Stimulated activated CD8-positive, alpha-beta memory T cell treated with anti-CD3 and anti-CD28 coated beads, Interleukin-4, amount 100 ng/mL, for 1 hour (primary cell): ENCODE data around the gene ITGA6.

ENCODE experiments used
- DNase-seq, 2 donors: peaks; one replicate each; pipeline ENCODE4 v3.0.0-alpha.2; 2020; ENCODE audit warnings: low read depth in 2 of 2, low spot score in 1 of 2

Gene ITGA6

GRCh38 chr2:172439911-172440310 is 12.5 kb downstream of the ITGA6 start:
- DNase-seq, result no peak

GRCh38 chr2:172440795-172441194 is 13.4 kb downstream of the ITGA6 start:
- DNase-seq, result no peak

GRCh38 chr2:172442072-172442895 is 14.9 kb downstream of the ITGA6 start:
- DNase-seq, result no peak

DNA sequence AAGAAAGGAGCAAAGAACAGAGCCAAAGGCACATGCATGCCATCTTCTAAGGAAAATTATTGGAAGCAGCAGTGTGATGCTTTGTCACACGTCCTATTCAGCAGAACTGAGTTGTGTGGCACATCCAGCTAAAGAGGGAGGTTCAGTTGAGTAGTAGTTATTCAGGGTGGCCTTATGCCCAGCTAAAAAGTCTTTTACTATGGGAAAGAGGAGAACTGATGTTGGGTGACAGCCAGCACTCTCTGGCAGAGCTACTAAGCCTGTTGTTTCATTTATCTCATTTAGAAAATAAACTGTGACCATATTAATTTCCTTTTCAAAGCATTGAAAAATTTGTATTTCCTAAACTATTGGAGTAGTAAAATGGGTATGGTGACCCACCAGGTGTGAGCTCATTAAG is 18.5 kb downstream of the ITGA6 start:
- no peak for DNase-seq

GRCh38 chr2:172446474-172447063 is 19.2 kb downstream of the ITGA6 start:
- no peak for DNase-seq

GRCh38 chr2:172447811-172448493 is 20.6 kb downstream of the ITGA6 start:
- no peak for DNase-seq

GRCh38 chr2:172448544-172449267 is 21.3 kb downstream of the ITGA6 start:
- no peak for DNase-seq

GRCh38 chr2:172449911-172450550 is 22.6 kb downstream of the ITGA6 start:
- no peak for DNase-seq

GRCh38 chr2:172451923-172452322 is 24.5 kb downstream of the ITGA6 start:
- no peak for DNase-seq

GRCh38 chr2:172452845-172453244 is 25.5 kb downstream of the ITGA6 start:
- no peak for DNase-seq

DNA sequence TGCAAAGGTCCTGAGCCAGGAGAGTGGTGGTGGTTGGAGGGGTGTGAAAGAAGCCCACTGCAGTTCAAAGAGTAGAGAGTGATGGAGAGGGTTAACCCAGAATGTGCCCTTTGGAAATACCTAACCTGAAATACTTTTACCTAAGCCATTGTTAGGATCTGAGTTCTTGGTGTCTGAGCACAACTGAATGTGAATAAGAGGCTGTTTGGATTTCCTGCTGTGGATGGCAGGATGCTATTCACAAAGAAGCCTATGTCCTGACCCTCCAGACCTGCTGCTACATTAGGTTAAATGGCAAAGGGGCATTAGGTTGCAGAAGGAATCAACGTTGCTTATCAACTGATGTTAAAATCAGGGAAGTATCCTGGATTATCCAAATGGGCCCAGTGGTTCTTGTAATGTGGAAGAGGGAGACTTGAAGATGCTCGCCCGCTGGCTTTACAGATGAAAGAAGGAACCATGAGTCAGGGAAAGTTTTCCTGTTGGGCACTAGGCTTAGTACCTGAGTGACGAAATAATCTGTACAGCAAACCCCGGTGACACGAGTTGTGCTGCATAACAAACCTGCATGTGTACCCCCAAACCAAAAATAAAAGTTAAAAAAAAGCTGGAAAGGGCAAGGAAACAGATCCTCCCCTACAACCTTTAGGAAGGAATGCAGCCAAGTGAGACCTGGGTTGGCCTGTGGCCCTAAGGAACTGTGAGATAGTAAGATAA is 27.2 kb downstream of the ITGA6 start:
- no peak for DNase-seq

DNA sequence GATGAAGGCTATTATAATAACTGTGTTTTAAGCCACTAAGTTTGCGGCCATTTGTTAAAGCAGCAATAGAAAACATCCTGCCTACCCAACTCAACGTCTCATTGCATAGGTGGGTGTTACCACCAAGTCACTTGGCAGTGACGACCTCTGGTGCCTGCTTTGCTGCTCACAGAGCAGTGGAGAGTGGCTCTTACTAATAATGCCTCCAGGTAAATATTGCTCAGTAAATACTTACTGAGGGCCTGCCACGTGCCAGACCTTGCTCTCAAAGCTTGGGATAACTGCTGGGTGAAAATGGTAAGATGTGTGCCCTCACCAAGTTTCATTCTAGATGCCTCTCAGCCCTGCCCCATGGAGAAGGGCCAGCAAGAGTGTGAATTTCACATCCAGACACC is 27.7 kb downstream of the ITGA6 start:
- DNase-seq, result no peak

DNA sequence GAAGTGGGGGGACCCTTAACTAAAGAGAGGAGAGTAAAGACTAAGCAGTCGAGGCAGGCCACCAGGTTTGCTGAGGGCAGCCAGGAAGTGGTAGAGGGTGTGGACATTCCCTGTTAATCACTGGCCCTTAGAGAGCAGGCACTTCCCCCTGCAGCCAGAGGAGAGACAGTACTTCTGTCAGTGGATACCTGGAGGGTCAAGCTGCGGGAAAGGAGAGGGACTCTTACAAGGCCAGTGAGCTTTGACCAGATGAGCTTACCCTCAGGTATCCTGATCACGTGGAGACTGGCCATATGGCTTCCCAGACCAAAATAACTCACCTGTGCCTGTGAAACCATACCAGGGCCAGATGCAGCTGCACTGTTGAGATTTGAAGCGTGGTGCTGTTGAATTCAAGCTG is 28.6 kb downstream of the ITGA6 start:
- DNase-seq, result no peak

- no peak for DNase-seq
These were observed 30.1 kb downstream of the ITGA6 start for GRCh38 chr2:172457536-172457935.

DNA sequence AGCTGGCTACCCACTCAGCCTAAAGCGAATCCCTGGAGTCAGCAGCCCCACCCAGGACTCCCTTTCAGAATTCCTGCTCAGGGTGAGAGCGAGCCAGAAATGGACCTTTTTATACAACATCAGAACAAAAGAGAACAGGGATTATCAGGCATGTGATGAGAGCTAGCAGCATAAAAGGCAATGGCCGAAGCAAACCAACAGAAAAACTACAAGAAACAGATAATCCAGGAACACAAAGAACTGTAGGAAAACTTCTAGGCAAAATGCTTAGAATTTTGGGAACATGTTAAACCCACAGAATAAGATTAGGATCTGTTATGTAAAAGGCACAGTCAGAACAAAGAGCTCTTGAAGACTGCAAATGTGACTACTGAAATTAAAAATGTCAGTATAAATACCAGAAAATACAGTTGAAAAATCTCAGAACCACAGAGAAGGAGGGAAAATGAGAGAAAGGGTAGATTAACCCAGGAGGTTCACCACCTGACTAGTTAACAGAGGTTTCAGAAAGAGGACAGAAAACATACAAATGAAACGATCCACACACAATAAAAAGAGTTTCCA is 31.3 kb downstream of the ITGA6 start:
- no peak for DNase-seq

DNA sequence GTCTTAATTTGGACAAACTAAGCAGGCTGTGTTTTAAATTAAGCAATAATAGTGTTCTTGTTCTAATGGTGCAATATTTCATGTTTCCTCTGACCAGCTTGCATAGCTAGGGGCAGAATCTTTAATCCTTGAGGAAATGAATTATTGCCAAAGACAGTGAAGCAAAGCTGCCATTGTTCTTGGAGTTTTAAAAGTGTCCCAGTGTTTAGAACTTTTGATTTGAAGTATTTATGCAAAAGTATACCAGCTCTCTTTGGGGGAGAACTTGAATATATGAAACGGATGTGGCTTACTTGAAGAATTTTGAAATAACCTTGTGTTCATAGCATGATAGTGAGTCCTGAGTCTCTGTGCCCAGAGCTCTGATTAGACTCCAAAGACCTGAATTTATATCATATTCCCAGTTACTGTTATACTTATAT is 33.4 kb downstream of the ITGA6 start:
- no peak for DNase-seq

GRCh38 chr2:172461591-172462372 is 34.4 kb downstream of the ITGA6 start:
- peak; percentile 54 to 56 for DNase-seq

- DNase-seq, result no peak
These were observed 35.0 kb downstream of the ITGA6 start for GRCh38 chr2:172462373-172462848.

DNA sequence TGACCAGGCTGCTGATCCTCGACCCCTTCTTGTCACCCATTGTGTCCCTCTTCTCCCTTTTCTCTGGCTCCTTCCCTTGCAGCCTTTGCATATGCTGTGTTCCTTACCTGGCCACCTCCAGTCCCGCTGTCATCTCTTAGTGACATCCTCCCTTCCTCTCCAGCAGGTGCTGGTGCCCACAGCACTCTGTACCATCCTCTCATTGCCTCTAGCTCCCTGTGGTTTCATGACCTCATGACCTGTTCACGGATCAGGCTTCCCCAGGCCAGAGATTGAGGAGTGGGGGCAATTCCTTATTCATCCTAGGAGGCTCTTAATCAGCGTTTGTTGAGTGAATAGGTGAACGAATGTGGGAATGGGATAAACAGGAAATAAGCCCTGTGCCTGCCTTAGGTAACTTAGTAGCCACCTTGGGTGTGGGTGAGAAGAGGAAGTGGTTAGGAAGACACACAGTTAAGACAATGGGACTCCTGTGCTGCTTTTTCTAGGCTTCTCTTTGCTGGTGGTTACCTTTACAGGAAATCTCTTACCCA is 35.5 kb downstream of the ITGA6 start:
- DNase-seq, result peak in 1 of 2 donors; percentile 15
